Rectal smooth muscle tissue (tissue), 1 donor: ENCODE data around the gene BIN1.

Experiments used
- H3K27ac ChIP-seq: one replicate; pipeline ENCODE4 v1.7.0; 2013; ENCODE audit warnings: low read depth, low read length, inconsistent platforms
- H3K27me3 ChIP-seq: one replicate; pipeline ENCODE4 v1.7.0; 2013; ENCODE audit warnings: low read length; ENCODE audit not compliant: control insufficient read depth, insufficient read depth
- H3K36me3 ChIP-seq: one replicate; pipeline ENCODE4 v1.7.0; 2013; ENCODE audit warnings: low read length; ENCODE audit not compliant: control insufficient read depth, insufficient read depth
- H3K4me1 ChIP-seq: one replicate; pipeline ENCODE4 v1.7.0; 2013; ENCODE audit warnings: low read length; ENCODE audit not compliant: control insufficient read depth, insufficient read depth
- H3K4me3 ChIP-seq: one replicate; pipeline ENCODE4 v1.7.0; 2013; ENCODE audit warnings: low read length
- H3K9ac ChIP-seq: one replicate; pipeline ENCODE4 v1.7.0; 2013; ENCODE audit warnings: low read length

The BIN1 gene

DNA sequence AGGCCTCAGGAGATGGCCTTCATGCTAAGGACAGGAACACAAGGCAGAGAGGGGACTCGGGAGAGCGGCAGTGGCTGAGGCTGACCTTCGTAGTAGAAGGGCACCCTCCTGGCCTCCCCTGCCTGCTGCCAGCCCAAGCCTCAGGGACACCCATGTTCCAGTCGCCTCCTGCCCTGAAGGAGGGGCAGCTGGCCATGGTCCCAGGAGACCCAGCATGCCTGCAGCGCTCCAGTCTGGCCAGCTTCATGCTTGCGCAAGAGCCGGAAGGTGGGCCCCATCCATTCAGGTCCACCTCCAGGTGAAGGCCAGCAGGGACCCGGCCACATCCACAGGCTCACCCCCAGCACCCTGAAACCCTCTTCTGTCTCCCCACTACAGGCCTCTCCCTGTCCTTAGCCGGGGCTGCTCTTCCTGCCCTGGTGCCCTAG lies 35.0 kb downstream of the BIN1 start:
- H3K9ac ChIP-seq, result no peak overlapping the region
- H3K36me3 ChIP-seq, result peaks cover 3% of the 10 kb centered on the region
- H3K4me3 ChIP-seq, result no peak overlapping the region
- H3K4me1 ChIP-seq, result no peaks in the 10 kb centered on the region
- H3K27me3 ChIP-seq, result no peaks in the 10 kb centered on the region
- H3K27ac ChIP-seq, result no peak overlapping the region

DNA sequence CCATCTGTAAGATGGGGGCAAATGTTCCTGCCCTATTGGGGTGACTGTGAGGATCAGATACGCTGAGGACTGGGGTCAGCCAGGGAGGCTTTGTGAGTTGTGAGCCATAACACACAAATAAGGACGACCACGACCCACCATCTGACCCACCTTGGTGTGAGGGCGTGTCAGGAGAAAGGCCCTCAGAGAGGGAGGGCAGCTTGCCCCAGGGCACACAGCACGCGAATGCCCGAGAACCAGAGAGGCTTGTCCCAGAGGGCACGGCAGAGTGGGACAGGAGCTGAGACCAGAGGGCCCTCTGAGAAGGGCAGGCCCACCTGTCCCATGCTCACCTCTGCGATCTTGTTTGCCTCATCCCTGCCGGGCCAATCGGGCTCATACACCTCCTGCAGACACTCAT lies 36.7 kb downstream of the BIN1 start:
- H3K4me3 ChIP-seq, result no peak overlapping the region
- peaks cover 1% of the 10 kb centered on the region for H3K4me1 ChIP-seq
- H3K36me3 ChIP-seq, result peaks cover 3% of the 10 kb centered on the region
- H3K27me3 ChIP-seq, result no peaks in the 10 kb centered on the region
- no peak overlapping the region for H3K9ac ChIP-seq
- no peak overlapping the region for H3K27ac ChIP-seq

DNA sequence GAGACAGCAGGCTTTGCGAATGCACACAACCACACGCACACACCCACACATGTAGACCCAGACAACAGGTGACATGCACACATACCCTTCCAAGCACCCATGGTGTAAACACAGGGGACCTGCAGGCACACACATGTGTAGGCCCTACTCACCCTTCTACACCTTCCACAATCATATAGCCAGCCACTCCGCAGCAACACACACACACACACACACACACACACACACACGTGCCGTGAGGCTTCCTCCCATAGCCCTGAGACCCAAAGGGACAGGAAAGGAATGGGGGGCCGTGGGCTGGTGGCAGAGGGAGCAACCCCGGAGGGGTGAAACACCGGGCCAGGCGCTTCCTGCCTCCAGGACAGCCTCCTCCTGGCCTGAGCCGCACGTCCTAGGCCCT lies 37.4 kb downstream of the BIN1 start:
- Histone ChIP-seq H3K9ac (no peak overlapping the region), H3K36me3 (peaks cover 3% of the 10 kb centered on the region), H3K27ac (no peak overlapping the region), H3K27me3 (no peaks in the 10 kb centered on the region), H3K4me3 (no peak overlapping the region), H3K4me1 (peaks cover 8% of the 10 kb centered on the region)

DNA sequence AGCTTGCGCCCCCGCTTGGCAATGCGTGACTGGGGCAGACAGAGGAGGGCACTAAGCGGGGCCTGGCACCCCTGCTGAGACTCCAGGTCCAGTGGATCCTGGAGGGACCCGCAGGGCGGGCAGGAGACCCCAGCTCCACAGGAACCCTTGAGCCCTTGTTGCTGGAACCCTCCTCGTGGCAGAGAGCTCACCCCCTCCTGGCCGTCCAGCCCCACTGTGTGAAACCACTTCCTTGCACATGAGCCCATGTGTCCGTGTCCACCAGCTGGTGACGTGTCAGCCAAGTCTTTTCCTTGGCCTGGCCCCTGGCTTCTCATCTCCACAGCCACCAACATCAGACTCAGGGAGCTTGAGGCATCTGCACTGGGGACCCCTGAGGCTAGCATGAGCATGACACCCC lies 38.0 kb downstream of the BIN1 start:
- Histone ChIP-seq H3K9ac (no peak overlapping the region), H3K4me1 (peaks cover 13% of the 10 kb centered on the region), H3K27ac (no peak overlapping the region), H3K4me3 (no peak overlapping the region), H3K36me3 (peaks cover 3% of the 10 kb centered on the region), H3K27me3 (no peaks in the 10 kb centered on the region)

DNA sequence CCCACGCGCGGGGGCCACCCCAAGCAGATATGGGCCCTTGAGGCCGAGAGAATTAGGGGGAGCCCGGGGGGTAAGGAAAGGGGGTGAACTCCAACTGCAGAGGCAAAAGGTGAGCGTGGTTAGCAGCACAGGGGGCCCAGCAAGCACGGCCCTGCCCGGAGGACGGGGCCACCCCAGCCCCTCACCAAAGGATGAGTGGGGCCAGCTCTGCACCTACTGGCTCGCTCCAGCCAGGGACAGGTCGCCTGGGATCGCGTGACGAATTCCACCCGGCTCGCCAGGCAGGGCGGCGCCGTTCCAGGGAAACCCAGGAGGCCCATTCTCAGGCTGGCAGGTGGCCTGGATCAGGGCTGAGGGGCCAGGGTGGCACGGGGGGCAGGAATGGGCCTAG lies 38.6 kb downstream of the BIN1 start:
- Histone ChIP-seq H3K4me1 (peaks cover 13% of the 10 kb centered on the region), H3K9ac (no peak overlapping the region), H3K4me3 (no peak overlapping the region), H3K36me3 (peaks cover 3% of the 10 kb centered on the region), H3K27me3 (no peaks in the 10 kb centered on the region), H3K27ac (no peak overlapping the region)

DNA sequence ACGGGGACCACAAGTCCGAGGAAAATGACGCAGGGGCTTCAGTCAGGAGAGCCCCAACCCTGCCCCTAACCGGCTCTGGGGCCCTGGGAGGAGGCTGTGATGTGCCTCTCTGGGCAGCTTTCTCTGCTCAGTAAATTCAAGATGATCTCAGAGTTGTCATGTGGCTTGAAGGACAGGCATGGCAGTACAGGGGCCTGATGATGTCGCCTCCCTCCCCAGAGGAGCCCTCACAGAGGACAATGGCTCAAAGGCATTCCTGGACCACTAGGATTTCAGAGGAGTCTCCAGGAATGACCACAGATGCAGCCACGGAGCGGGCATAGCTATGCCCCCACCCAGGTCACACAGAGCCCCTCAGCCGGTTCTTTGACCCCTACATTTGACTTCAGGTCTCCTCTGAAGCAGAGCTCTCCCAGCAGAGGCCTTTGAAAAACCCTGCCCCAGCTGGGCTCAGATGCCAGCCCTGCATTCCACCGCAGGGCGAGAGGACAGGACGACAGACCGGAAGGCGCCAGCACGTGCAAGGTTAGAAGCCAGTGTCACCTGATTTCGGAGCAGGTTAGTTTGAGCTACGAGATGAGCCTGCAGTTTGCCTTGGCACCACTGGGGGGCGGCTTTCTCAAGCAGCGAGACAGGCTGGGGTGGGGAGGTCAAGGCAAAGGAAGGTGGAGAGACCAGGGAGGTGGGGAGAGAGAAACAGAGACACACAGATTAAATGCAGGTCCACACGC lies 39.2 kb downstream of the BIN1 start:
- no peak overlapping the region for H3K9ac ChIP-seq
- no peaks in the 10 kb centered on the region for H3K27me3 ChIP-seq
- H3K27ac ChIP-seq, result no peak overlapping the region
- peaks cover 3% of the 10 kb centered on the region for H3K36me3 ChIP-seq
- H3K4me3 ChIP-seq, result no peak overlapping the region
- H3K4me1 ChIP-seq, result peaks cover 13% of the 10 kb centered on the region

DNA sequence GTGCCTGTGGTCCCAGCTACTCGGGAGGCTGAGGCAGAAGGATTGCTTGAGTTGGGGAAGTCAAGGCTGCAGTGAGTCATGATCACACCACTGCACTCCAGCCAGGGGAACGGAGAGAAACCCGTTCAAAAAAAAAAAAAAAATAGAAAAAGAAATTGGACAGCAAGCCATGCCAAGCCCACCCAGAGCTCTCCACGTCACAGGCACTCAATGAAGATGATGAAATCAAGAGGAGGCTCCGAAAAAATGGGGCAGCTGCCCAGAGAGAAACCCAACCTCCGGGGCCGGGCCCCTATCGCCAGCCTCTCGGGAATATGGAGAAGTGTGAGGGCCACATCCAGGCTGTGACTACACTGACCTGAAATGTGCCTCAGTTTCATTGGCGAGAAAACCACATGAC lies 40.0 kb downstream of the BIN1 start:
- Histone ChIP-seq H3K9ac (no peak overlapping the region), H3K27ac (no peak overlapping the region), H3K4me1 (peaks cover 13% of the 10 kb centered on the region), H3K27me3 (no peaks in the 10 kb centered on the region), H3K4me3 (no peak overlapping the region), H3K36me3 (peaks cover 3% of the 10 kb centered on the region)

DNA sequence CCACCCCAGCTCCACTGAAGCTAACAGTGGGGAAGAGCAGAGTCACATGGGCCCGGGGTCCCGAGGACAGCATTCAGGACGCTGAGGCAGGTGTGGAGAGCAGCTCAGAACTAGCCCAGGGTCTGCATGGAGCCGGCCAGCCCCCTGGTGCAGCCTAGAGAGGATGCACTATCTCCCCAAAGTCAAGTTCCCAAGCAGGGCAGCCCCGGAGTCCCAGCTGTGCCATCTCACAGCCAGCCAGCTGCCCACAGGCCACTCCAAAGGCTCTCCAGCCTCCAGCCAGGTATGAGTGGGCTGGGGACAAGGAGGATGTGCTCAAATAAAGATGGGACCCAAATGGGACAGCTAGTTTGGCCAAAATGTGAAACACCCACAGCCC lies 41.0 kb downstream of the BIN1 start:
- Histone ChIP-seq H3K9ac (no peak overlapping the region), H3K27ac (no peak overlapping the region)

DNA sequence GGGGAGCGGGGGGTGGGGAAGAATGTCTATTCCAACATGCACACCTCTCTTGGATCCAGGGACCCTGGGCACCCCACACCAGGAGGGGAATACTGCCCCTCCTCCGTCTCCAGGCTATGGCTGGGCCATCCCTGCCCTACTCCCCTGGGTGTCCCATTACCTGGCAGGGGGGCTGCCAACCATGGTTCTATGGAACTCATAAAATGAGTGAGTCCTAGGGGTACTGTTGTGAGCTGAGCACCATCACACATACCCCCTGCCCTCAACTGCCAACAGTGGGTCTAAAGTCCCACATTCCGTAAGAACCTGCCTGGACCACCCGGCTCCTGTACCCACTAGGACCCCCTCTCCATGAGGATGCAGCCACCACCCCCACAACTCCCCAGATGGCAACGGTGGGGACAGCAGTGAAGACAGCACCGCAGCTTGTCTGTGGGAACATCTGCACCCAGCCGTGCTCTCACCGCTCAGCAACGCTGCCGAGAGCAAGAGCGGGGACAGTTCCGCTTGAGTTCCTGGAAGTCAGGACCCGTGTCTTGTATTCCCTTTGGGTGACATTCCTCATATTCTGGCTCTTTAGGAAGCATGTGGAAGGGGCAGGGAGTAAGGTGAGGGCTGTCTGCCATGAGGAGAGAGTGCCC lies 41.5 kb downstream of the BIN1 start:
- Histone ChIP-seq H3K27ac (peak overlapping the region; percentile 34), H3K27me3 (no peaks in the 10 kb centered on the region), H3K36me3 (peaks cover 3% of the 10 kb centered on the region), H3K9ac (no peak overlapping the region), H3K4me3 (peak overlapping the region; percentile 28), H3K4me1 (peaks cover 13% of the 10 kb centered on the region)

More for the DNA sequence above, 41.0 kb downstream of the BIN1 start:
- Histone ChIP-seq H3K4me1 (peaks cover 13% of the 10 kb centered on the region), H3K36me3 (peaks cover 3% of the 10 kb centered on the region), H3K4me3 (no peak overlapping the region), H3K27me3 (no peaks in the 10 kb centered on the region)

DNA sequence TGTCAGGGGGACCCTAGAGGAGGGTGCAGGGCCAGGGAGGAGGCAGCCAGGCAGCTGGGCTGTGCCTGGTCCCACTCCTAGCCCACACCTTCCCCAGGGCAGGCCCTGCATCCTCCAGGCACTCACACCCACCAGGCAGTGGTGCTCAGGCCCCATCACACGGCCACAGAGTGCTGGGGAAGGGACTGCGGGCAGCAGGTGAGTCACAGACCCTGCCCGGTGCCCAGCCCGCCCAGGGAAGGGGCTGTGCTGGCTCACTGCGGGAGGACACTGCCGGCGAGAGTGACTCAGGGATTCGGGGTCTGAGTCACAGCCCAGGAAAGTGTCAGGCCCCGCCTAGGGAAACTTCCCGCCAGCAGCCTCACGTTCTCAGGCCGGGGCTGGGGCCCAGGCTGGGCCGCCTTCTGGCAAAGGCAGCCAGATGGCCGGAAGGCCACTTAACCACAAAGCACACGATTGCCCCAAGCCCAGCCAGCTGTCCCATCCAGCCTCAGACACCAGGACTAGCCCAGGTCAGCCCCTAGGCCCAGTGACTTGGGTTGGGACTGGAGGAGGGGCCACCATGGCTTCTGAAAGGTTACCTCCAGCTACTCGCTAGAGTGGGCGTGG lies 42.2 kb downstream of the BIN1 start:
- peak overlapping the region; percentile 28 for H3K4me3 ChIP-seq
- H3K27me3 ChIP-seq, result no peaks in the 10 kb centered on the region
- no peak overlapping the region for H3K9ac ChIP-seq
- peak overlapping the region; percentile 55 for H3K27ac ChIP-seq
- no peaks in the 10 kb centered on the region for H3K36me3 ChIP-seq
- peaks cover 13% of the 10 kb centered on the region for H3K4me1 ChIP-seq

DNA sequence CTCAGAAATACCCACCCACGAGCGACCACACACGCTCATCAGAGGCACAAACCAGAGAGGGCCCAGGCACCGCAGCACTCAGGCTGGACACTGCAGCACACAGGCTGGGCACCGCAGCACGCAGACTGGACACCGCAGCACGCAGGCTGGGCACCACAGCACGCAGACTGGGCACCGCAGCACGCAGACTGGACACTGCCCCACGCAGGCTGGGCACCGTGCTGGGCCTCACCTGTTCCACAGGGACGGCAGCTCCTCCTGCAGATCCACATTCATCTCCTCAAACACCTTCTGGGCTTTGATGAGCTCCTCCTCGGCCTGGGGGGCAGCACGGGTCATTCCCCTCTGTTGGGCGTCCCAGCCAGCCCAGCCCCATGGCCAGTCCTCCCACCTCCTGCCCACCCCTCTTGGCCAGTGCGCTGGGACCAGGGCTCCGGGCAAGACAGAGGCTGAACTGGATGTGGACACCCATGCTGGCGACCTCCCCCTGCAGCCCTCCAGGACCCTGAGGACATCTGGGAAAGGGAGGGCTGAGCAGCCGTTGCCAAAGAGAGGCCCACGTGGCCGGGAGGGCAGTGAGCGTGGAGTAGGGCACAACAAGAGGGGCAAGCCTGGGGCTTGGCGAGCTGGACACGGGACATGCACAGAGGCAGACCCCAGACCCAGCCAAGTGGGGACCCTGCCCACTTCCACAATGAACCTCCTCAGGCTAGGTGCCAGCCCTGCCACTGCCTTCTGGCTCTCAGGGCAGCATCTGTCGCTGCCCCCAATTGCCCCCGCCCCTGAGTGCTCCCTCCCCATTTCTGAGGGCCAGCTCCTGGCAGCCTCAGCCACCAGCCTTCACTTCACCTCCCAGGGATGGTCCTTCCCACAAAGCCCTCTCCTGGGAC lies 43.0 kb downstream of the BIN1 start:
- Histone ChIP-seq H3K4me1 (peaks cover 13% of the 10 kb centered on the region), H3K36me3 (peaks cover 4% of the 10 kb centered on the region), H3K4me3 (no peak overlapping the region), H3K27ac (peak overlapping the region; percentile 55), H3K27me3 (no peaks in the 10 kb centered on the region), H3K9ac (no peak overlapping the region)
